T-cell (primary cell): ENCODE results near the gene OR6Q1. TPM values are rescaled to one million over a fixed set of nuclear protein-coding genes. Genes with fewer than 3 reads are reported as not detected.

Experiments used
- ATAC-seq, 4 experiments: fragments of 200-7000 bp in 3 of 4; fragments of 150-1000 bp in 1 of 4; cut with Tn5 transposase; replicated peaks in 1 of 4; 1 replicate in 3 of 4; 2 replicates in 1 of 4; pipeline ENCODE4 v1.10.0; 2021; ENCODE audit warnings: moderate library complexity in 3 of 4, mild to moderate bottlenecking in 2 of 4, moderate number of reproducible peaks in 1 of 4
- CTCF ChIA-PET, 2 donors: fragments of 300-600 bp; sonication (Branson Sonifier 250); formaldehyde crosslinking; loops; one replicate each; lab custom pipeline; 2022; ENCODE audit warnings: antibody characterized with exemption in 2 of 2; lab: Charles Lee
- POLR2A ChIA-PET, 2 donors: fragments of 300-600 bp; sonication (Branson Sonifier 250); formaldehyde crosslinking; loops; one replicate each; lab custom pipeline; 2022; ENCODE audit warnings: antibody characterized with exemption in 2 of 2; lab: Charles Lee
- DNase-seq, 35 experiments: peaks; one replicate each; pipeline versions ENCODE4 v3.0.0 to v3.0.0-alpha.2; 2013 to 2023
- H3K27ac ChIP-seq: one replicate; pipeline ENCODE4 v1.5.1; 2013; ENCODE audit warnings: low read length
- H3K27me3 ChIP-seq, 2 experiments: replicated peaks in 1 of 2; 1 replicate in 1 of 2; 2 replicates in 1 of 2; pipeline versions ENCODE4 v1.6.1 to v1.7.0; 2013; ENCODE audit warnings: low read length in 1 of 2, mixed read lengths in 1 of 2; ENCODE audit not compliant: control insufficient read depth in 2 of 2, insufficient read depth in 2 of 2; ENCODE audit errors: extremely low read depth in 1 of 2
- H3K36me3 ChIP-seq, 2 donors: 1 replicate in 1 of 2; 2 replicates in 1 of 2; pipeline versions ENCODE4 v1.6.1 to v1.7.0; 2013; ENCODE audit warnings: low read length in 1 of 2; ENCODE audit not compliant: control insufficient read depth in 2 of 2, insufficient read depth in 1 of 2; ENCODE audit errors: extremely low read depth in 1 of 2
- H3K4me1 ChIP-seq, 2 experiments: 1 replicate in 1 of 2; 2 replicates in 1 of 2; pipeline versions ENCODE4 v1.6.1 to v1.7.0; 2013; ENCODE audit warnings: low read length in 2 of 2, mixed read lengths in 1 of 2; ENCODE audit not compliant: insufficient read depth in 2 of 2, control insufficient read depth in 1 of 2; ENCODE audit errors: extremely low read depth in 1 of 2
- H3K4me3 ChIP-seq, 2 donors: 1 replicate in 1 of 2; 2 replicates in 1 of 2; pipeline versions ENCODE4 v1.5.1 to v1.7.0; 2013; ENCODE audit warnings: mild to moderate bottlenecking in 2 of 2, low read length in 1 of 2, moderate library complexity in 1 of 2; ENCODE audit not compliant: control insufficient read depth in 1 of 2; ENCODE audit errors: extremely low read depth in 1 of 2
- H3K9me3 ChIP-seq: 2 replicates; pipeline ENCODE4 v1.7.0; 2013
- H3K27ac Mint-ChIP-seq, 2 donors: one replicate each; pipeline ENCODE4 v1.8.0; 2020 to 2021; ENCODE audit warnings: mild to moderate bottlenecking in 2 of 2, mixed read lengths in 2 of 2
- H3K27me3 Mint-ChIP-seq, 2 donors: one replicate each; pipeline ENCODE4 v1.8.0; 2021 to 2022; ENCODE audit warnings: mixed read lengths in 2 of 2
- H3K36me3 Mint-ChIP-seq: one replicate; pipeline ENCODE4 v1.8.0; 2021; ENCODE audit warnings: mixed read lengths
- H3K4me1 Mint-ChIP-seq, 3 donors: one replicate each; pipeline ENCODE4 v1.8.0; 2020 to 2022; ENCODE audit warnings: mixed read lengths in 3 of 3, mild to moderate bottlenecking in 1 of 3
- H3K4me3 Mint-ChIP-seq, 3 donors: one replicate each; pipeline ENCODE4 v1.8.0; 2020 to 2022; ENCODE audit warnings: mild to moderate bottlenecking in 3 of 3, mixed read lengths in 3 of 3, moderate library complexity in 3 of 3
- H3K9me3 Mint-ChIP-seq, 3 donors: one replicate each; pipeline ENCODE4 v1.8.0; 2020 to 2022; ENCODE audit warnings: mixed read lengths in 3 of 3
- WGBS: methylation state at CpG from one replicate; pipeline ENCODE4 v1.1.5; 2013; ENCODE audit warnings: missing lambda C conversion rate; ENCODE audit not compliant: insufficient coverage; 5-methylcytosine and 5-hydroxymethylcytosine counted together
- total RNA-seq, 35 experiments: library from RNA in 6 of 35; stranded (reverse) in 6 of 35; fragments of 120-200 nt in 1 of 35; gene quantifications; one replicate each; pipeline versions ENCODE4 v1.2.1 to v1.2.4 and lab custom pipeline; 2013 to 2026

The OR6Q1 gene
- total RNA-seq, 5 donors from 2014 or later (not counting 1 experiment from before 2014, with no cell fraction given), result not detected

GRCh38 chr11:58023435-58023931, 7.3 kb upstream of the OR6Q1 start, which contains the start of gene OR9Q1:
OR9Q1 (plus strand) TSS chr11:58023881; CDS start chr11:58179445, 155,564 bp downstream.
- no peaks in the 10 kb centered on the region for H3K4me1 Mint-ChIP-seq
- H3K27me3 Mint-ChIP-seq, result peaks cover 3 to 6% of the 10 kb centered on the region in 2 donors
- ChIA-PET CTCF (no interaction called here), POLR2A (no interaction called here)
- H3K27ac ChIP-seq, result no peak within 1 kb of the TSS
- H3K9me3 ChIP-seq, result no peaks in the 10 kb centered on the region
- H3K36me3 Mint-ChIP-seq, result no peaks in the 10 kb centered on the region
- 57% methylated on average over 1 of the region's 5 CpGs for WGBS
- no peak for ATAC-seq
- no peak within 1 kb of the TSS for H3K4me3 ChIP-seq
- H3K4me3 Mint-ChIP-seq, result no peak within 1 kb of the TSS
- H3K9me3 Mint-ChIP-seq, result no peaks in the 10 kb centered on the region
- H3K27me3 ChIP-seq, result peaks cover 0 to 2% of the 10 kb centered on the region in 2 experiments
- DNase-seq, result no peak
- H3K27ac Mint-ChIP-seq, result no peak within 1 kb of the TSS
- H3K36me3 ChIP-seq, result no peaks in the 10 kb centered on the region
- no peaks in the 10 kb centered on the region for H3K4me1 ChIP-seq

GRCh38 chr11:58024601-58025091, 6.1 kb upstream of the OR6Q1 start:
- CTCF ChIA-PET, result no interaction called here
- no peaks in the 10 kb centered on the region for H3K9me3 Mint-ChIP-seq
- H3K36me3 ChIP-seq, result no peaks in the 10 kb centered on the region
- H3K27me3 ChIP-seq, result peaks cover 0 to 2% of the 10 kb centered on the region in 2 experiments
- no peak overlapping the region for H3K4me3 Mint-ChIP-seq
- DNase-seq (no peak), ATAC-seq (no peak)
- H3K4me3 ChIP-seq, result no peak overlapping the region
- H3K4me1 ChIP-seq, result no peaks in the 10 kb centered on the region
- no peaks in the 10 kb centered on the region for H3K9me3 ChIP-seq
- WGBS, result 38% methylated on average over 7 of the region's 8 CpGs
- no peaks in the 10 kb centered on the region for H3K4me1 Mint-ChIP-seq
- POLR2A ChIA-PET, result no interaction called here
- no peaks in the 10 kb centered on the region for H3K36me3 Mint-ChIP-seq
- H3K27ac ChIP-seq, result no peak overlapping the region
- peaks cover 3 to 6% of the 10 kb centered on the region in 2 donors for H3K27me3 Mint-ChIP-seq
- no peak overlapping the region for H3K27ac Mint-ChIP-seq

GRCh38 chr11:58027341-58027740, 3.4 kb upstream of the OR6Q1 start:
- Mint-ChIP-seq H3K36me3 (no peaks in the 10 kb centered on the region), H3K27me3 (peaks cover 6 to 21% of the 10 kb centered on the region in 2 donors), H3K27ac (no peak overlapping the region), H3K4me3 (no peak overlapping the region), H3K9me3 (no peaks in the 10 kb centered on the region), H3K4me1 (no peaks in the 10 kb centered on the region)
- ChIA-PET POLR2A (no interaction called here), CTCF (no interaction called here)
- 40% methylated on average over 1 of the region's 4 CpGs for WGBS
- Histone ChIP-seq H3K27me3 (peaks cover 0 to 2% of the 10 kb centered on the region in 2 experiments), H3K4me3 (no peak overlapping the region), H3K36me3 (no peaks in the 10 kb centered on the region), H3K9me3 (no peaks in the 10 kb centered on the region), H3K4me1 (no peaks in the 10 kb centered on the region), H3K27ac (no peak overlapping the region)
- no peak for ATAC-seq
- no peak for DNase-seq

- CTCF ChIA-PET, result no interaction called here
- H3K36me3 Mint-ChIP-seq, result no peaks in the 10 kb centered on the region
Measured at GRCh38 chr11:58028687-58029411, 1.9 kb upstream of the OR6Q1 start.

GRCh38 chr11:58034471-58034870, 3.7 kb downstream of the OR6Q1 start:
- ChIA-PET CTCF (no interaction called here), POLR2A (interaction anchor here in 1 of 2 donors (0.7 kb wide), 1 partner anchor 476 kb away, joined by 5 read pairs; no protein-coding TSS in a partner anchor)
- Mint-ChIP-seq H3K27me3 (peaks cover 1 to 18% of the 10 kb centered on the region in 2 donors), H3K27ac (no peak overlapping the region), H3K36me3 (no peaks in the 10 kb centered on the region), H3K9me3 (peaks cover 7 to 20% (median 7%) of the 10 kb centered on the region in 3 donors), H3K4me1 (no peaks in the 10 kb centered on the region), H3K4me3 (no peak overlapping the region)
- H3K4me1 ChIP-seq, result no peaks in the 10 kb centered on the region
- no peaks in the 10 kb centered on the region for H3K9me3 ChIP-seq
- H3K36me3 ChIP-seq, result no peaks in the 10 kb centered on the region
- no peak overlapping the region for H3K27ac ChIP-seq
- WGBS, result no CpG with 5 or more reads among the region's 2 CpGs
- DNase-seq (no peak), ATAC-seq (no peak)
- no peaks in the 10 kb centered on the region for H3K27me3 ChIP-seq
- H3K4me3 ChIP-seq, result no peak overlapping the region

More at GRCh38 chr11:58028687-58029411, 1.9 kb upstream of the OR6Q1 start:
- Histone ChIP-seq H3K9me3 (no peaks in the 10 kb centered on the region), H3K4me1 (no peaks in the 10 kb centered on the region), H3K36me3 (no peaks in the 10 kb centered on the region), H3K4me3 (no peak overlapping the region), H3K27ac (no peak overlapping the region), H3K27me3 (peaks cover 0 to 2% of the 10 kb centered on the region in 2 experiments)
- peaks cover 0 to 4% (median 0%) of the 10 kb centered on the region in 3 donors for H3K9me3 Mint-ChIP-seq
- no peak overlapping the region for H3K4me3 Mint-ChIP-seq
- DNase-seq (no peak), ATAC-seq (no peak)
- H3K4me1 Mint-ChIP-seq, result no peaks in the 10 kb centered on the region
- POLR2A ChIA-PET, result no interaction called here
- WGBS, result 52% methylated on average over 2 of the region's 6 CpGs
- no peak overlapping the region for H3K27ac Mint-ChIP-seq
- peaks cover 6 to 21% of the 10 kb centered on the region in 2 donors for H3K27me3 Mint-ChIP-seq

GRCh38 chr11:58039589-58039988, 8.8 kb downstream of the OR6Q1 start:
- H3K36me3 ChIP-seq, result no peaks in the 10 kb centered on the region

More at GRCh38 chr11:58039589-58039988, 8.8 kb downstream of the OR6Q1 start:
- Mint-ChIP-seq H3K4me3 (no peak overlapping the region), H3K27me3 (peaks cover 6 to 26% of the 10 kb centered on the region in 2 donors), H3K9me3 (peaks cover 7 to 20% (median 13%) of the 10 kb centered on the region in 3 donors), H3K36me3 (no peaks in the 10 kb centered on the region), H3K27ac (no peak overlapping the region), H3K4me1 (no peaks in the 10 kb centered on the region)
- no peaks in the 10 kb centered on the region for H3K4me1 ChIP-seq
- ChIA-PET POLR2A (no interaction called here), CTCF (interaction anchor here in 1 of 2 donors (0.5 kb wide), 1 partner anchor 1455 kb away, joined by 4 read pairs; no protein-coding TSS in a partner anchor)
- H3K4me3 ChIP-seq, result no peak overlapping the region
- no peak overlapping the region for H3K27ac ChIP-seq
- peaks cover 0 to 10% of the 10 kb centered on the region in 2 experiments for H3K27me3 ChIP-seq
- ATAC-seq (no peak), DNase-seq (no peak)
- no peaks in the 10 kb centered on the region for H3K9me3 ChIP-seq
